Urothelium cell line (cell line): Measurements from ENCODE around the gene NAT16.
"Not testable (repeated sequence)": the region's sequence is repeated elsewhere in the genome, so short reads cannot be mapped to it uniquely, and the experiment has no call there.

Experiments
- DNase-seq: peaks from one replicate; pipeline ENCODE4 v3.0.0; 2011; ENCODE audit warnings: low spot score, mixed read lengths
- FAIRE-seq: peaks from 2 replicates; lab custom pipeline; 2011; peaks lifted over from hg19 to GRCh38; lab: Jason Lieb, UNC

The NAT16 gene

DNA sequence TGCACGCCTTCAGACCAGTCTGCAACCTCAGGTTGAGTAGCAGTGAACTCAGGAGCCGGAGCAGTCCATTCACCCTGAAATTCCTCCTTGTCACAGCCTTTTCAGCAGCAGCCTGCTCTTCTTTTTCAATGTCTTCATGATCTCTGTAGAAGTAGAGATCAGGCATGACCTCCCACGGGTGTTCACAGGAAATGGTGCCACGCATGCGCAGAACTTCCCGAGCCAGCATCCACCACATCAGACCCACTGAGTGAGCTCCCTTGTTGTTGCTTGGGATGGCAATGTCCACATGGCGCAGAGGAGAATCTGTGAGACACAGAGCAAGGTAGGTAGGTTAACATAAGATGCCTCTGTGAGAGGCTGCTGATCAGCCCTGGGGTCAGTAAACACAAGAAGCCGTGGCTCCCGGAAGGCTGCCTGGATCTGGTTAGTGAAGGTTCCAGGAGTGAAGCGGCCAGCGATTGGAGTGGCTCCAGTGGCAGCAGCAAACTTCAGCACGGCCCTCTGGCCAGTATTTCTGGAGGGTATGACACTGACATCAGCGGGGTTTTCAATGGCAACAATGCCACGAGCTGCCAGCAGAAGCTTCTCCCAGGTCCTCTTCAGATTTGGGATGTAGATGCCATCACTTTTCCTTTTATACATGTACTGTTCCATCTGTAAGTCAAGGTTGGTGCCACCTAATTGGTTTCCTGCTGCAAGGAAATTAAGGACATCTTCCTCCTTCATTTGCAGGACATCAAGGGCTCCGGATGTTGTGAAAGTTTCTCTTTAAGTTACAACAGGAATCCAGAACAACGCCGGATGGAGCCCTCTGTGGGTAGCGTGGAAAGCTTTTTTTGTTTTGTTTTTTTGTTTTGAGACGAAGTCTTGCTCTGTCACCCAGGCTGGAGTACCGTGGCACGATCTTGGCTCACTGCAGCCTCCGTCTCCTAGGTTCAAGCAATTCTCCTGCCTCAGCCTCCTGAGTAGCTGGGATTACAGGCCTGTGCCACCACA, 23.9 kb upstream of the NAT16 start:
- not testable (repeated sequence) for FAIRE-seq, DNase-seq

- DNase-seq = no peak
- FAIRE-seq = no peak
Measured at GRCh38 chr7:101202603-101202918, 22.5 kb upstream of the NAT16 start.

DNA sequence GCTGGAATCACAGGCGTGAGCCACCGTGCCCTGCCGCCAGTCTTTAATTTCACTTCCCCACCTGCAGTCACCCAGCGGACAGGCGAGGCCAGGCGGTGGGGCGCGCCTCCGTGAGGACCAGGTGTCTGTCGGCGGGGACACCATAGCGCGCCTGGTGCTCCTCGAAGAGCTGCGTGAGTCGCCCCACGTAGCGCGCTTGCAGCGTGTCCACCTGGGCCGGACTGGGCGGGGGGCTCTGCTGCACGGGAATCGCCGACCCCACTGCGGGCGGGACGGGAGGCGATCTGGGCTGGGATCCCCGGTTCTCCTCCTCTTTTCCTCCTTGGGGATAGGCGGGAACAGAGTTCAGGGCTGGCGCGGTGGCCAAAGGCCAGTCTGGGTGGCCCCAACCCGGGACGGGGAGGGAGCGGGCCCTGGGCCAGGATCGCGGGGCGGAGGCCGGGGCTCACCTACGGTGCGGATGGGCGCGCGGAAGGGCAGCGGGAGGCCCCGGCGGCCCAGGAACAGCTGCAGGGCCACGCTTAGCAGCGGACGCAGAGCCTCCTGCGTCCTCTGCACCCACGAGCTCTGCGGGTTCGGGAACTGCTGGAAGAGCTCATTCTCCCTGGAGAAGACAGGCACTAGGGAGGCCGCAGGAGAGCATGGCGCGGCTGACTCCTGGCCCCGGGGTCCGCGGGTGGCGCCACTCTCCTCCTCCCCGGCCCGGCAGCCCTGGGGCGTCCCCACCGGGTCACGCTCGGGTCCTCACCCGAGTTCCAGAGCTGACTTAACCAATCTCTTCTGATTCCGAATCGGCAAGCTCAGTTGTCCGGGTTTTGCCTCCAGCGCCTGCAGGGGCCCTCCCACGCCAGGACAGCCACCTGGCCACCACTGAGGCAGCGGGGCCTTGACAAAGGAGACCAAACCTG, 21.9 kb upstream of the NAT16 start:
- FAIRE-seq (no peak), DNase-seq (no peak)

GRCh38 chr7:101200862-101201599, 20.9 kb upstream of the NAT16 start, which contains the start of gene MOGAT3:
Gene MOGAT3 (minus strand): TSS chr7:101201036. CDS start chr7:101200854, 182 bp downstream.
- no peak for DNase-seq
- no peak for FAIRE-seq

- DNase-seq (no peak), FAIRE-seq (no peak)
Measured at GRCh38 chr7:101200504-101200861, 20.4 kb upstream of the NAT16 start.

DNA sequence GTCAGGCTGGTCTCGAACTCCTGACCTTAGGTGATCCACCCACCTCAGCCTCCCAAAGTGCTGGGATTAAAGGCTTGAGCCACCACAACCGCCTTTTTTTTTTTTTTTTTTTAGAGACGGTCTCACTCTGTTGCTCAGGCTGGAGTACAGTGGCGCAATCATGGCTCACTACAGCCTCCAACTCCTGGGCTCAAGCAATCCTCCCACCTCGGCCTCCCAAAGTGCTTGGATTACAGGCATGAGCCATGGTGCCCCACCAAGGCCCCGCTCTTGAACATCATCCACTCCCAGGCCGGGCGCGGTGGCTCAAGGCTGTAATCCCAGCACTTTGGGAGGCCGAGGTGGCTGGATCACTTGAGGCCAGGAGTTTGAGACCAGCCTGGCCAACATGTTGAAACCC, 19.4 kb upstream of the NAT16 start:
- DNase-seq, FAIRE-seq: not testable (repeated sequence)

- FAIRE-seq (no peak), DNase-seq (no peak)
Measured at GRCh38 chr7:101198476-101198875, 18.4 kb upstream of the NAT16 start.

DNA sequence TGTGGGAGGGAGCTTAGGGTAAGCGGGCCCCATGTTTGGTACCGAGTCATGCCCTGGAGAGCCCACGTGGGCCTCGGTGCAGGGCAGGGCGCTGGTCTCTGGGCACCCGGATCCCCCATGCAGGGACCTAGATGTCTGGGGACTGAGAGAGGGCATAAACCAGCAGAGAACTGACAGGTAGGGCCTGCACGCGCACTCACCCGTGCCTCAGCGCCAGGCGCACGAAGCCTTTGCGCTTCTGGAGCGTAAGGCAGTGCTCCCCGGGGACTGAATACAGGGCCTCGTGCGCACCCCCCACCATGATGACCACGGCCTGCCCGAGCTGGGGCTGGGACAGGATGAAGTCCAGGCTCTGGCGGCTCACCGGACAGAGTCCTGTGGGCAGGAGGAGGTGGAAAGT, 17.9 kb upstream of the NAT16 start:
- DNase-seq (no peak), FAIRE-seq (no peak)

DNA sequence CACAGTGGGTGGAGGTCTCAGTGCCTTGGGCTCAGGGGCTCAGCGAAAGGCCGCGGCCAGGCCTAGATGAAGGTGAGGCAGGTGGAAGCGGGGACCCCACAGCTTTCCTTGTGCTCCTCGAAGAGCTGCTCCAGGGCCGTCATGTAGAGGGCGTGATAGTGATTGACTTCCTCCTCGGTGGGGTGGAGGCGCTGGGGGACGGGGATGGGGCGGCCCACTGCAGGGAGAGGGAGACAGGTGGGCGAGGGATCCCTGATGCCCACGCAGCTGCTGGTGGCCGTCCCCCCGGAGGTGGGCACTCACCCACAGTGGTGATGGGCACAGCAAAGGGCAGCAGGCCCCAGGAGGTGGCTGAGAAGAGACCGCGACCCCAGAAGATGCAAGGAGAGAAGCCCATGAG, 15.8 kb upstream of the NAT16 start:
- DNase-seq (no peak), FAIRE-seq (peak; percentile 5)

DNA sequence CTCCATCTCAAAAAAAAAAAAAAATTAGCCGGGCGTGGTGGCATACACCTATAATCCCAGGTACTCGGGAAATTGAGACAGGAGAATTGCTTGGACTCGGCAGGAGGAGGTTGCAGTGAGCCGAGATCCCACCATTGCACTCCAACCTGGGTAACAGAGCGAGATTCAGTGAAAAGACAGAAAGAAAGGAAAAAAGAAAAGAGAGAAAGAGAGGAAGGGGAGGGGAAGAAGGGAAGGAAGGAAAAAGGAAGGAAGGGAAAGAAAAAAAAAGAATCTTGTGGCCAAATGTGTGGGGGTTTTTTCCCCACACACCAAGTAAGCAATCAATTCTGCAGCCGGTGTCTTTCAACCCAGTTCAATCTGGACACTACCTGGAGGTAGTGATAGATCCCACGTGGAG, 9.0 kb upstream of the NAT16 start:
- FAIRE-seq = no peak
- no peak for DNase-seq

DNA sequence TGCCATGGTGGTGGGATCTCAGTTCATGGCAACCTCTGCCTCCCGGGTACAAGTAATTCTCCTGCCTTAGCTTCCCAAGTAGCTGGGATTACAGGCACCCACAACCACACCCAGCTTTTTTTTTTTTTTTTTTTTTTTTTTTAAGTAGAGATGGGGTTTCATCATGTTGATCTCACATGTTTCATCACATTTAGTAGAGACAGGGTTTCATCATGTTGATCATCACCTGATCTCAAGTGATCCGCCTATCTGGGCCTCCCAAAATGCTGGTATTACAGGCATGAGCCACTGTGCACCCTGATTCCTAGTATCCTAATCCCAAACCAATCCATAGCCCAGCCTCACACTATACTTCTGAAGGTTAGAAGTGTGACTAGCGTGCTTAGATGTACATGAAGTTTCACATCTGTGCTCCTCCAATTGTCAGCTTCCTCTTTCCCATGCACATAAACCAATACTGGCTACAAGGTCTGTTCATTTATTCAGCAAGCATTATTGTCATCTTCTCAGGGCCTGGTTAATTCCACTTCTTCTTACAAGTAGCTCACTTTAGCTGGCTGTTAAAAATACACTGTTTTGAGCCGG, 6.8 kb upstream of the NAT16 start:
- FAIRE-seq = no peak
- no peak for DNase-seq

- DNase-seq (no peak), FAIRE-seq (no peak)
Measured at GRCh38 chr7:101186194-101186593, 6.1 kb upstream of the NAT16 start.

DNA sequence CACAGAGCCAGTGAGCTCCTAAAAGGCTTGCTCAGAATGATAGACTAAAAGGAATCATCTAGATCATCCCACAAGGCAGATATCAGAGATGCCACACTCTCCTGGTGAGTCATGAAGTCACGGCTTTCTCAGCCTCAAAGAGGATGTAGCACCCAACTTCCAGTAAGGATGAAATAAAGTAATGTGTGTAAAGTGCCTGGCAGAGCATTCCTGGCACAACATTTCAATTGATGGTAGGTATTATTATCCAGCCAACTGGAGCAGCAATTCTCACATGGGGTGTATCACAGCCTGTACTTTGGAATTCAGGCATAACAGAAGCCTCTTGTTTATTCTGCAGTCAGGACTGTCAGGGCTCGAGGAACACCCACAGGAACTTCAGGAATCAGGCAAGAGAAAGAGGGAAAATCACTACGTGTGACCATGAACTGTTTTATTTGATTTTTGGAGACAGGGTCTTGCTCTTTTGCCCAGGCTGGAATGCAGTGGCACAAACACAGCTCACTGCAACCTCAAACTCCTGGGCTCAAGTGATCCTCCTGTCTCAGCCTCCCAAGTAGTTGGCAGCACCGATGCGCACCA, 5.3 kb upstream of the NAT16 start:
- FAIRE-seq (peak; percentile 79), DNase-seq (peak; percentile 83)

- no peak for FAIRE-seq
- DNase-seq = no peak
Measured at GRCh38 chr7:101179713-101180112, 380 bp downstream of the NAT16 start.

DNA sequence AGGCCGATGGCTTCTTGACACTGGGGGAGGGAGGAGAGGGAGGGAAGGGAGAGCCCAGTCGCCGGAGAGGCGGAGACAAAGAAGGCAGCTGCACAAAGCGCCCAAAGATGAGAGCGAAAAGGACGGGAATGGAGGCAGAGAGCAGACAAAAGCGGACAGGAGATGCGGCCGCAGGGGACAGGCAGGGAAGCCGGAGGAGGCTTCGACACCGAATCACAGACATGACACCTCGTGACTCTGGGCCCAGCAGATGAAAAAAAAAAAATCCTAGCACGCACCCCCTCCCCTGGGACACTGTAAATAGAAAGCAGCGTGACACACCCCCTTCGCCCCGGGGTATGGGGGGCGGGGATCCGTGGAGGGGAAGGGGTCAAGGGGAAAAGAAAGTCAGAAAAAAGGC, 976 bp downstream of the NAT16 start:
- DNase-seq = no peak

DNA sequence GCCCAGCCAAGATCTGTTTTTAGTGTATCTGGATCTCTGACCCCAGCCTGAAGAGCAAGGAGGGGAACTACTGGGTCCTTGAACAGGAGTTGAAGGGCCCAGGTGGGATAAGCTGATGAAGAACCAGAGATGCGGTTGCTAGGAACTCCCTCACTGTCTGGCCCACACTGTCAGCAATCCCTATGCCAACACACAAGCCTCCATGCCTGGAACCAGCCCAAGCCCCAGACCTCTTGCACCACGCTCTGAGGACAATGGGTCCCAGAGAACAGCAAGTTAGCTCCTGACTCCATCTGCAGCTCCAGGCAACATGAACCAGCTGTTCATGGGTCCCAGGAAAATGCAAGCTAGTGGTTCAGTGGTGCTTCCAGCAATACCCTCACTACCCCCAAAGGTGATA, 2.4 kb downstream of the NAT16 start:
- DNase-seq = no peak
- FAIRE-seq = peak; percentile 13

More for the DNA sequence above, 976 bp downstream of the NAT16 start:
- no peak for FAIRE-seq

- FAIRE-seq = no peak
- DNase-seq = no peak
Measured at GRCh38 chr7:101175664-101176063, 4.4 kb downstream of the NAT16 start.

GRCh38 chr7:101174322-101174854, 5.7 kb downstream of the NAT16 start:
- FAIRE-seq (peak; percentile 13), DNase-seq (no peak)

DNA sequence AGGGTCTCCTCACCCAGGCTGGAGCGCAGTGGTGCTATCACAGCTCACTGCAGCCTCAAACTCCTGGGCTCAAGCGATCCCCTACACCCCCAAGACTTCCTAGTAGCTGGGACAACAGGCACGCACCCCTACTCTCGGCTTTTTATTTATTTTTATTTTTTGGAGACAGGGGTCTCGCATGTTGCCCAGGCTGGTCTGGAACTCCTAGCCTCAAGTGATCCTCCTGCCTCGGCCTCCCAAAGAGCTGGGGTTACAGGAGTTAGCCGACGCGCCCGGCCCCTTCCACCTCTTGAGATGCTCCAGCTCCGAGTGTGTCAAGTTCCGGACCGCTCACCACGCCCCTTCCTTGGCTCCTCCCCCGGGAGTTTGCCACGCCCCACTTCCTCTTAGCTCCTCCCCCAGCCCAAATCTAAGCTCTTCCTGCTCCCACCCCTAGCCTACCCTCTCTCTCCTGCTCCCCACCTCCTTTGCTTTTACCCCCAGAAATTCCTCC, 6.3 kb downstream of the NAT16 start:
- FAIRE-seq = peak; percentile 96
- DNase-seq = peak; percentile 93
